HEK293 (cell line): Measurements from ENCODE around the gene HMGN1.

Source experiments
- ZNF140 ChIP-seq: fragments of 450-650 bp; formaldehyde crosslinking; IDR thresholded peaks from 2 replicates; pipeline ENCODE4 v1.5.1; 2016; ENCODE audit warnings: missing biosample characterization, missing genetic modification characterization
- ZNF184 ChIP-seq: fragments of 450-650 bp; IDR thresholded peaks from 2 replicates; pipeline ENCODE4 v1.5.1; 2018; ENCODE audit warnings: missing biosample characterization, mild to moderate bottlenecking, missing genetic modification characterization
- ZNF302 ChIP-seq: fragments of 450-650 bp; formaldehyde crosslinking; IDR thresholded peaks from 2 replicates; pipeline ENCODE4 v1.5.1; 2016; ENCODE audit warnings: missing biosample characterization, missing genetic modification characterization, low read depth
- ZNF529 ChIP-seq: fragments of 450-650 bp; formaldehyde crosslinking; IDR thresholded peaks from 2 replicates; pipeline ENCODE4 v1.5.1; 2017; ENCODE audit warnings: missing genetic modification characterization, missing biosample characterization; ENCODE audit not compliant: insufficient replicate concordance
- ZNF585B ChIP-seq: fragments of 450-650 bp; formaldehyde crosslinking; IDR thresholded peaks from 2 replicates; pipeline ENCODE4 v1.5.1; 2016; ENCODE audit warnings: missing biosample characterization, missing genetic modification characterization
- TF ChIP-seq, protein P1 (sequence below): fragments of 450-650 bp; formaldehyde crosslinking; IDR thresholded peaks from 2 replicates; pipeline ENCODE4 v1.5.1; 2017; ENCODE audit warnings: missing biosample characterization, missing genetic modification characterization
- TF ChIP-seq, protein P2 (sequence below): fragments of 450-650 bp; formaldehyde crosslinking; IDR thresholded peaks from 2 replicates; pipeline ENCODE4 v1.5.1; 2016; ENCODE audit warnings: missing biosample characterization, missing genetic modification characterization

DNA sequence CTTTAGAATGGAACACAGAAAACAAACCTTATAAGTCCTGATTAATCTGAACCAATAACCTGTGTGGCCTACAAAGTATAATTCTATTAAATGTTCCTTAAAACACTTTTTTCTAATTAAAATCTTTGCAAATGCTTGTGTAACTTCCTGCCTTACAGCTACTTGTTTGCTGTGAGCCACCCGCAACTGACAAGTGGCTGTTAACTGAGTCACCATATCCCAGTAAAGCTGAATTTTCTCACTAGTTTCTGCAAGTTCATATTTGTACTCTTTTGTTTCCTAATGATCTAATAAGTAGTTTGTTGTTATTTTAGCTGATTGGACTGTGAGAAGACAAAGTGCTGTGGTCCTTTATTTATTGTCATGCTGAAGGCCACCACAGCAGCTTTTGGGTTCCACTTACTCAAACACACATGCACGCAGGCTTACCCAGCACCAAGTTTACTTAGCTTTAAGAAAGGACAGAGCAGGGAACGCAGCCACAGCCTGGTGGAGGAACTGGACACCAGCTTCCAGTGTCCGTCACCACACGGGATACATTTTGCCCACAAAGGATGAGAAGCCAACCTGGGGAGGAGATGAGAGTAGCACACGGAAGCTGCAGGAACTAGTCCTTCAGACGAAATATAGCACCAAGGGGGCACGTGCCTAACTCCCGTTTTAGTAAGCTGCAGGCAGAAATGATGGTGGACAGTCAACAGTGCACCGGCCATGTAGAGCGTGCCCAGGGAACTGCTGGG is 48.9 kb upstream of the HMGN1 start:
- TF ChIP-seq, protein P1, sequence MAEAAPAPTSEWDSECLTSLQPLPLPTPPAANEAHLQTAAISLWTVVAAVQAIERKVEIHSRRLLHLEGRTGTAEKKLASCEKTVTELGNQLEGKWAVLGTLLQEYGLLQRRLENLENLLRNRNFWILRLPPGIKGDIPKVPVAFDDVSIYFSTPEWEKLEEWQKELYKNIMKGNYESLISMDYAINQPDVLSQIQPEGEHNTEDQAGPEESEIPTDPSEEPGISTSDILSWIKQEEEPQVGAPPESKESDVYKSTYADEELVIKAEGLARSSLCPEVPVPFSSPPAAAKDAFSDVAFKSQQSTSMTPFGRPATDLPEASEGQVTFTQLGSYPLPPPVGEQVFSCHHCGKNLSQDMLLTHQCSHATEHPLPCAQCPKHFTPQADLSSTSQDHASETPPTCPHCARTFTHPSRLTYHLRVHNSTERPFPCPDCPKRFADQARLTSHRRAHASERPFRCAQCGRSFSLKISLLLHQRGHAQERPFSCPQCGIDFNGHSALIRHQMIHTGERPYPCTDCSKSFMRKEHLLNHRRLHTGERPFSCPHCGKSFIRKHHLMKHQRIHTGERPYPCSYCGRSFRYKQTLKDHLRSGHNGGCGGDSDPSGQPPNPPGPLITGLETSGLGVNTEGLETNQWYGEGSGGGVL, result no peak
- TF ChIP-seq ZNF184 (tag by site-specific recombination) (no peak), ZNF585B (tag by site-specific recombination) (no peak), ZNF529 (tag by site-specific recombination) (no peak), ZNF302 (tag by site-specific recombination) (no peak), ZNF140 (tag by site-specific recombination) (no peak)
- TF ChIP-seq, protein P2, sequence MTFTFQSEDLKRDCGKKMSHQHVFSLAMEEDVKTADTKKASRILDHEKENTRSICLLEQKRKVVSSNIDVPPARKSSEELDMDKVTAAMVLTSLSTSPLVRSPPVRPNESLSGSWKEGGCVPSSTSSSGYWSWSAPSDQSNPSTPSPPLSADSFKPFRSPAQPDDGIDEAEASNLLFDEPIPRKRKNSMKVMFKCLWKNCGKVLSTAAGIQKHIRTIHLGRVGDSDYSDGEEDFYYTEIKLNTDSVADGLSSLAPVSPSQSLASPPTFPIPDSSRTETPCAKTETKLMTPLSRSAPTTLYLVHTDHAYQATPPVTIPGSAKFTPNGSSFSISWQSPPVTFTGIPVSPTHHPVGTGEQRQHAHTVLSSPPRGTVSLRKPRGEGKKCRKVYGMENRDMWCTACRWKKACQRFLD (tag by site-specific recombination), result no peak
